Tibial nerve (tissue), 3 donors: ENCODE measurements around the gene SOCS7.

Experiments
- CTCF ChIP-seq, 5 experiments: fragments of 200-600 bp in 3 of 5; fragments of 450-650 bp in 2 of 5; sonication (generic) in 3 of 5; IDR thresholded peaks; one replicate each; pipeline ENCODE4 v1.5.1; 2016 to 2019; ENCODE audit warnings: antibody characterized with exemption in 5 of 5, mild to moderate bottlenecking in 3 of 5, moderate library complexity in 2 of 5
- POLR2A ChIP-seq, 2 donors: fragments of 450-650 bp; IDR thresholded peaks; one replicate each; pipeline ENCODE4 v1.6.1; 2017; ENCODE audit warnings: antibody characterized with exemption in 2 of 2, mild to moderate bottlenecking in 2 of 2, moderate library complexity in 2 of 2

DNA sequence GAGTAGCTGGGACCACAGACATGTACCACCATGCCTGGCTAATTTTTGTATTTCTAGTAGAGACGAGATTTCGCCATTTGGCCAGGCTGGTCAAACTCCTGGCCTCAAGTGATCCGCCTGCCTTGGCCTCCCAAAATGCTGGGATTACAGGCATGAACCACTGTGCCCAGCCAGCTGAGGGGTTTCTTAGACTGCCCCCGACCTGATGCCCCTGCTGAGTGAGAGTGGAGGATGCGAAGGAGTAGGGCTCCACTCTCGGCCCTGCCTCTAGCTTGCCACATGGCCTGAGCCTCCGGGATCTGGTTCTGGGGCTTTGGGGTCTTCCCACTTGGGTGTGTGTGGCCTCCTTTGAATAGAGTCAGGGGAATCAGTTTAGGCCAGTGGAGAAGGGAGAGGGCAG lies 18.9 kb upstream of the SOCS7 start:
- TF ChIP-seq CTCF (IDR thresholded peaks at IDR 0.05) = no peak
- no peak for TF ChIP-seq POLR2A (IDR thresholded peaks at IDR 0.05)
